ENCODE data around the gene CYP26A1. TPM values are rescaled to one million over a fixed set of nuclear protein-coding genes. Genes with fewer than 3 reads are reported as not detected.

CYP26A1 gene
- total RNA-seq, 4 donors from 2014 or later: not detected

DNA sequence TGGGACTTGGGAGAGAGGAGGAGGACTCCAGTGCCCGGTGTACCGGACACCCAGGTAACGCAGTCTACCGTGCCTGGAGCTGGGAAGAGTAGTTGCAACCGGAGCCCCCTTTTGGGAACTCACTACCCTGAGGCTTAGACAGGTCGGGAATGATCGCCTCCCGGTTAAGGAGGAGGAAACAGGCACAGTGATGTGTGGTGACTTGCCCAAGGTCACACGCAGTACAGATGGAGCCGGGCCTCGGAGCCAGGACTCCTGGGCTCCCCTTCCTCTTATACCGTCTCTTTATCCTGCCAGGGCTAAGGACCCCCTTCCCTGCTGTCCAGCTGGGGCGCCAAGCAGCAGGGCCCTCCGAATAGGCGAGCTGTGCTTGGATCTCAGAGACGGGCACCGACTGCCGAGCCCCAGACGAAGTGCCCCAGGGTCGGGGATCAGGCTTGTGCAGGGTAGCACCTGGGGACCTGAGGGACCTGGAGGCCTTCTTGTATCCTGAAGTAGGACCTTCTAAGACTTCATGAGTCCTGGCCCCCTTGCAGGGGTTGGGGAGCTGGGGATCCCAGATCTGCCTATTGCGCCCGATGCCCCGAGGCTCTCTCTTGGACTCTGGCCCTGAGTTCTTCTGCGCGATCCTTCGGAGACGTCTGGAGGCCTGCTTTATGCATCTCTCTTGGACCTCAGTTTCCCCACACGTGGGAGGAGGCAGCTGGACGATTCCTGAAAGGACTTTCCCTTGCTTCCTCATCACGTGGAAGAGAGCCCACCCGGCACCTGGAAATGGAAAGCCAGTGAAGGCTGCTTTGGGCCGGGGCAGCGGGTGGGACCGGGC lies 767 bp upstream of the CYP26A1 start:
- Histone ChIP-seq H3K36me3 (no peaks in the 10 kb centered on the region), H3K4me1 (peaks cover 26 to 33% of the 10 kb centered on the region in 2 donors), H3K27me3 (peaks cover 23% of the 10 kb centered on the region), H3K27ac (no peak overlapping the region), H3K4me3 (replicated peaks in 1 of 3) (peak overlapping the region in 1 of 3 donors; percentile 28), H3K9me3 (no peaks in the 10 kb centered on the region)
- intact Hi-C loops (cut with DNase I): loop anchor here (10.0 kb wide), 1 partner anchor 282 kb away; no protein-coding TSS in a partner anchor
- DNase-seq: no peak
- 5 to 9% methylated on average over 13 to 24 of the region's 34 CpGs for WGBS, 2 donors
- TF ChIP-seq, protein P1, sequence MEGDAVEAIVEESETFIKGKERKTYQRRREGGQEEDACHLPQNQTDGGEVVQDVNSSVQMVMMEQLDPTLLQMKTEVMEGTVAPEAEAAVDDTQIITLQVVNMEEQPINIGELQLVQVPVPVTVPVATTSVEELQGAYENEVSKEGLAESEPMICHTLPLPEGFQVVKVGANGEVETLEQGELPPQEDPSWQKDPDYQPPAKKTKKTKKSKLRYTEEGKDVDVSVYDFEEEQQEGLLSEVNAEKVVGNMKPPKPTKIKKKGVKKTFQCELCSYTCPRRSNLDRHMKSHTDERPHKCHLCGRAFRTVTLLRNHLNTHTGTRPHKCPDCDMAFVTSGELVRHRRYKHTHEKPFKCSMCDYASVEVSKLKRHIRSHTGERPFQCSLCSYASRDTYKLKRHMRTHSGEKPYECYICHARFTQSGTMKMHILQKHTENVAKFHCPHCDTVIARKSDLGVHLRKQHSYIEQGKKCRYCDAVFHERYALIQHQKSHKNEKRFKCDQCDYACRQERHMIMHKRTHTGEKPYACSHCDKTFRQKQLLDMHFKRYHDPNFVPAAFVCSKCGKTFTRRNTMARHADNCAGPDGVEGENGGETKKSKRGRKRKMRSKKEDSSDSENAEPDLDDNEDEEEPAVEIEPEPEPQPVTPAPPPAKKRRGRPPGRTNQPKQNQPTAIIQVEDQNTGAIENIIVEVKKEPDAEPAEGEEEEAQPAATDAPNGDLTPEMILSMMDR (IDR thresholded peaks at IDR 0.05): no peak
- no peak for TF ChIP-seq POLR2A (IDR thresholded peaks at IDR 0.05)

DNA sequence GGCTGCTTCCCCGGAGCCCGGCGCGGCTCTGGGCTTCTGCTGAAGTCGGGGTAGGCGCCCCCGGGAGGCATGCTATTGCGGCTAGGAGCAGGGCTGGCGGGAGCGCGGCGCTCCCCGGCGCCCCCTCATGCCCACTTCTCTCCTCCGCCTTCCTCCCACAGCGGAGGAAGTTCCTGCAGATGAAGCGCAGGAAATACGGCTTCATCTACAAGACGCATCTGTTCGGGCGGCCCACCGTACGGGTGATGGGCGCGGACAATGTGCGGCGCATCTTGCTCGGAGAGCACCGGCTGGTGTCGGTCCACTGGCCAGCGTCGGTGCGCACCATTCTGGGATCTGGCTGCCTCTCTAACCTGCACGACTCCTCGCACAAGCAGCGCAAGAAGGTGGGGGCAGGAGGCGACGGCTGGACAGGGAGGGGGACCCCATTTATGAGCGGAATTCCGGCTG lies 479 bp downstream of the CYP26A1 start:
- intact Hi-C loops (cut with DNase I): loop anchor here (10.0 kb wide), 1 partner anchor 281 kb away; no protein-coding TSS in a partner anchor
- peak overlapping the region in 1 of 3 donors; percentile 13 for H3K4me3 ChIP-seq (replicated peaks in 1 of 3)
- H3K36me3 ChIP-seq: no peaks in the 10 kb centered on the region
- peaks cover 23% of the 10 kb centered on the region for H3K27me3 ChIP-seq
- 0 to 1% methylated on average over 5 to 23 of the region's 40 CpGs for WGBS, 2 donors
- TF ChIP-seq, protein P1 (IDR thresholded peaks at IDR 0.05): no peak
- TF ChIP-seq POLR2A (IDR thresholded peaks at IDR 0.05): no peak
- no peak for DNase-seq
- no peak overlapping the region for H3K27ac ChIP-seq
- H3K9me3 ChIP-seq: no peaks in the 10 kb centered on the region
- peaks cover 26 to 33% of the 10 kb centered on the region in 2 donors for H3K4me1 ChIP-seq

DNA sequence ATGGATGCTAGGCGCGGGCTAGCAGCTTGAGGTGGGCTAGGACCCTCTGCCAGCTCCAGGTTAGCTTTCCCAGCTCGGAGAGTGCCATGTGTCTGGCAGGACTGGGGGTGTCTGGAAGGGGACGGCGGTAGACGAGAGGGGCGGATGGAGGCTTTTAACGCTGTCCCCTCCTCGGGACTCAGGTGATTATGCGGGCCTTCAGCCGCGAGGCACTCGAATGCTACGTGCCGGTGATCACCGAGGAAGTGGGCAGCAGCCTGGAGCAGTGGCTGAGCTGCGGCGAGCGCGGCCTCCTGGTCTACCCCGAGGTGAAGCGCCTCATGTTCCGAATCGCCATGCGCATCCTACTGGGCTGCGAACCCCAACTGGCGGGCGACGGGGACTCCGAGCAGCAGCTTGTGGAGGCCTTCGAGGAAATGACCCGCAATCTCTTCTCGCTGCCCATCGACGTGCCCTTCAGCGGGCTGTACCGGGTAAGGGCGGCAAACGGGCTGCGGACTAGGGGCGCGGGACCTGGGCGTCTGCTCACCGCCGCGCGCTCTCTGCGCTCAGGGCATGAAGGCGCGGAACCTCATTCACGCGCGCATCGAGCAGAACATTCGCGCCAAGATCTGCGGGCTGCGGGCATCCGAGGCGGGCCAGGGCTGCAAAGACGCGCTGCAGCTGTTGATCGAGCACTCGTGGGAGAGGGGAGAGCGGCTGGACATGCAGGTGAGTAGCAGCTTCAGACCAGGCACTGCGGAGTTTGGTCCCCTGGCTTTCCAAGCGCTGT lies 1.1 kb downstream of the CYP26A1 start:
- Histone ChIP-seq H3K4me3 (replicated peaks in 1 of 3) (peak overlapping the region in 1 of 3 donors; percentile 13), H3K27ac (no peak overlapping the region), H3K27me3 (peaks cover 23% of the 10 kb centered on the region), H3K9me3 (no peaks in the 10 kb centered on the region), H3K36me3 (no peaks in the 10 kb centered on the region), H3K4me1 (peaks cover 26 to 33% of the 10 kb centered on the region in 2 donors)
- 1 to 2% methylated on average over 15 to 34 of the region's 67 CpGs for WGBS, 2 donors
- intact Hi-C loops (cut with DNase I): loop anchor here (10.0 kb wide), 1 partner anchor 280 kb away; no protein-coding TSS in a partner anchor
- DNase-seq: no peak
- TF ChIP-seq, protein P1 (IDR thresholded peaks at IDR 0.05): no peak
- TF ChIP-seq POLR2A (IDR thresholded peaks at IDR 0.05): no peak

DNA sequence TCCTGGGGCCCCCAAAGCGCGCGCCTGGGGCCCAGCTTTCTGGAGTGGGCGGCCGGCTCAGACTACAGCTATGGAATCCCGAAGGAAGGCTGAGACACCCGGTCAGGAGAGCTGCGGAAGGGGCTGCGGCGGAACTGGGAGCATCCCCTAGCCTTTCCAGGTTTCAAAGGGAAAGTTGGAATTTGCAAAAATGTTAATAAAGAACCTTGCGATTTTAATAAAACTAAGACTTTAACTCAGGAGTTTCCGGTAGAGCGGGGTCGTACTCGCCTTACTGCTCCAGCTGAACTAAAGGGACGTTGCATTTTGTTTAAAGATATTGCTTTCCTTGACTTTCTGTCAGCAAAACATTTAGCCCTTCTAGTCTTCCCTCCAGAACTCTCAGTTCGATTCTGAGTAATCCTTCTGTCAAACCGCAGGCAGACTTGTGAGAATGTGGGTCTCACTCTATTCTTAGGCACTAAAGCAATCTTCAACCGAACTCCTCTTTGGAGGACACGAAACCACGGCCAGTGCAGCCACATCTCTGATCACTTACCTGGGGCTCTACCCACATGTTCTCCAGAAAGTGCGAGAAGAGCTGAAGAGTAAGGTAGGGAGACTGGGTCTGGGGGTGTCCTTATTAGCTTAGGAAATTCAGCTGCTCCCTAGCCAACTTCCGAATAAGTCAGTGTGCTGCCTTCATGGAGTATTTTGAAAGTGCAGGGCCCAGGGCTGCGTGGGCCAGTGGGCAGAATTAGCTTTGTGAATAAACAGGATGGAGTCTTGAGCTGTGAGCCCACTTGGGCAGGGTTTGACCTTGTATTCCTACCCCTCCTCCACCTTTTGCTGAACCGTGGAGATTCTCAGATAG lies 1.9 kb downstream of the CYP26A1 start:
- Histone ChIP-seq H3K27me3 (peaks cover 23% of the 10 kb centered on the region), H3K4me3 (replicated peaks in 1 of 3) (no peak overlapping the region), H3K4me1 (peaks cover 26 to 33% of the 10 kb centered on the region in 2 donors), H3K36me3 (no peaks in the 10 kb centered on the region), H3K9me3 (no peaks in the 10 kb centered on the region), H3K27ac (no peak overlapping the region)
- intact Hi-C loops (cut with DNase I): loop anchor here (10.0 kb wide), 1 partner anchor 279 kb away; no protein-coding TSS in a partner anchor
- DNase-seq: no peak
- 32 to 37% methylated on average over 14 to 22 of the region's 25 CpGs for WGBS, 2 donors
- TF ChIP-seq POLR2A (IDR thresholded peaks at IDR 0.05): no peak

DNA sequence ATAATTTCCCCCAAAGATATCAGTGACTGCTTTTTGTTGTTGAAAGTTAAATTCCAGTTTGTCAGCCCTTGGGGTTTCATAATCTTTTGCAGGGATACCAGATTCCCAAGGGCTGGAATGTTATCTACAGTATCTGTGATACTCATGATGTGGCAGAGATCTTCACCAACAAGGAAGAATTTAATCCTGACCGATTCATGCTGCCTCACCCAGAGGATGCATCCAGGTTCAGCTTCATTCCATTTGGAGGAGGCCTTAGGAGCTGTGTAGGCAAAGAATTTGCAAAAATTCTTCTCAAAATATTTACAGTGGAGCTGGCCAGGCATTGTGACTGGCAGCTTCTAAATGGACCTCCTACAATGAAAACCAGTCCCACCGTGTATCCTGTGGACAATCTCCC lies 3.2 kb downstream of the CYP26A1 start:
- Histone ChIP-seq H3K27ac (no peak overlapping the region), H3K9me3 (no peaks in the 10 kb centered on the region), H3K27me3 (peaks cover 23% of the 10 kb centered on the region), H3K36me3 (no peaks in the 10 kb centered on the region), H3K4me1 (peaks cover 26 to 33% of the 10 kb centered on the region in 2 donors), H3K4me3 (replicated peaks in 1 of 3) (no peak overlapping the region)
- DNase-seq: no peak
- no peak for TF ChIP-seq POLR2A (IDR thresholded peaks at IDR 0.05)
- TF ChIP-seq, protein P1 (IDR thresholded peaks at IDR 0.05): no peak
- WGBS, 2 donors: 81 to 83% methylated on average over 2 of the region's 2 CpGs
- intact Hi-C loops (cut with DNase I): loop anchor here (10.0 kb wide), 1 partner anchor 278 kb away; no protein-coding TSS in a partner anchor

Data from thyroid gland (tissue), 4 donors.